ENCODE measurements around the gene SLC2A9.

Gene SLC2A9

GRCh38 chr4:10047967-10048366 lies 26.7 kb upstream of the SLC2A9 start:
- no peak overlapping the region for H3K4me3 ChIP-seq (ENCODE audit: low read length)
- DNase-seq (ENCODE audit: low read depth, low spot score), result no peak

- no peak overlapping the region for H3K4me3 ChIP-seq (ENCODE audit: low read length)
- no peak for DNase-seq (ENCODE audit: low read depth, low spot score)
Measured at GRCh38 chr4:10046471-10046870, 25.2 kb upstream of the SLC2A9 start.

GRCh38 chr4:10045481-10045880 lies 24.2 kb upstream of the SLC2A9 start:
- no peak overlapping the region for H3K4me3 ChIP-seq (ENCODE audit: low read length)
- no peak for DNase-seq (ENCODE audit: low read depth, low spot score)

- H3K4me3 ChIP-seq (ENCODE audit: low read length), result no peak overlapping the region
- no peak for DNase-seq (ENCODE audit: low read depth, low spot score)
Measured at GRCh38 chr4:10041036-10041435, 19.7 kb upstream of the SLC2A9 start.

GRCh38 chr4:10040049-10040892 lies 19.0 kb upstream of the SLC2A9 start:
- H3K4me3 ChIP-seq (ENCODE audit: low read length), result no peak overlapping the region
- no peak for DNase-seq (ENCODE audit: low read depth, low spot score)

- no peak overlapping the region for H3K4me3 ChIP-seq (ENCODE audit: low read length)
- no peak for DNase-seq (ENCODE audit: low read depth, low spot score)
Measured at GRCh38 chr4:10036807-10037342, 15.6 kb upstream of the SLC2A9 start.

GRCh38 chr4:10035130-10035529 lies 13.8 kb upstream of the SLC2A9 start:
- DNase-seq (ENCODE audit: low read depth, low spot score), result no peak
- no peak overlapping the region for H3K4me3 ChIP-seq (ENCODE audit: low read length)

- no peak overlapping the region for H3K4me3 ChIP-seq (ENCODE audit: low read length)
- DNase-seq (ENCODE audit: low read depth, low spot score), result no peak
Measured at GRCh38 chr4:10034612-10035104, 13.4 kb upstream of the SLC2A9 start.

GRCh38 chr4:10034136-10034535 lies 12.8 kb upstream of the SLC2A9 start:
- no peak overlapping the region for H3K4me3 ChIP-seq (ENCODE audit: low read length)

GRCh38 chr4:10033191-10033881 lies 12.0 kb upstream of the SLC2A9 start:
- no peak for DNase-seq (ENCODE audit: low read depth, low spot score)
- no peak overlapping the region for H3K4me3 ChIP-seq (ENCODE audit: low read length)

More at GRCh38 chr4:10034136-10034535, 12.8 kb upstream of the SLC2A9 start:
- no peak for DNase-seq (ENCODE audit: low read depth, low spot score)

GRCh38 chr4:10032625-10033024 lies 11.3 kb upstream of the SLC2A9 start:
- H3K4me3 ChIP-seq (ENCODE audit: low read length), result no peak overlapping the region

GRCh38 chr4:10031668-10032590 lies 10.6 kb upstream of the SLC2A9 start:
- no peak for DNase-seq (ENCODE audit: low read depth, low spot score)
- no peak overlapping the region for H3K4me3 ChIP-seq (ENCODE audit: low read length)

More at GRCh38 chr4:10032625-10033024, 11.3 kb upstream of the SLC2A9 start:
- no peak for DNase-seq (ENCODE audit: low read depth, low spot score)

GRCh38 chr4:10030972-10031667 lies 9.8 kb upstream of the SLC2A9 start:
- no peak overlapping the region for H3K4me3 ChIP-seq (ENCODE audit: low read length)
- DNase-seq (ENCODE audit: low read depth, low spot score), result no peak

- H3K4me3 ChIP-seq (ENCODE audit: low read length), result no peak overlapping the region
Measured at GRCh38 chr4:10029403-10029802, 8.1 kb upstream of the SLC2A9 start.

GRCh38 chr4:10028910-10029309 lies 7.6 kb upstream of the SLC2A9 start:
- DNase-seq (ENCODE audit: low read depth, low spot score), result no peak
- H3K4me3 ChIP-seq (ENCODE audit: low read length), result no peak overlapping the region

More at GRCh38 chr4:10029403-10029802, 8.1 kb upstream of the SLC2A9 start:
- DNase-seq (ENCODE audit: low read depth, low spot score), result no peak

GRCh38 chr4:10026485-10026884 lies 5.2 kb upstream of the SLC2A9 start:
- H3K4me3 ChIP-seq (ENCODE audit: low read length), result no peak overlapping the region
- DNase-seq (ENCODE audit: low read depth, low spot score), result no peak

GRCh38 chr4:10025230-10025806 lies 4.0 kb upstream of the SLC2A9 start:
- H3K4me3 ChIP-seq (ENCODE audit: low read length), result no peak overlapping the region
- DNase-seq (ENCODE audit: low read depth, low spot score), result no peak

GRCh38 chr4:10024303-10024702 lies 3.0 kb upstream of the SLC2A9 start:
- no peak overlapping the region for H3K4me3 ChIP-seq (ENCODE audit: low read length)
- no peak for DNase-seq (ENCODE audit: low read depth, low spot score)
